ENCODE measurements around the gene GBX2. TPM values are rescaled to one million over a fixed set of nuclear protein-coding genes. Genes with fewer than 3 reads are reported as not detected.

The GBX2 gene
- total RNA-seq, 1 donor from 2014 or later, result 0.84 TPM

GRCh38 chr2:236180831-236181453 lies 12.8 kb upstream of the GBX2 start:
- Histone ChIP-seq H3K27me3 (ENCODE audit: control insufficient read depth, insufficient read depth, low read length) (peaks cover 5% of the 10 kb centered on the region), H3K4me3 (ENCODE audit: low read depth, low read length) (no peak overlapping the region), H3K36me3 (ENCODE audit: control insufficient read depth, insufficient read depth, low read length) (no peaks in the 10 kb centered on the region)
- no peak for DNase-seq (ENCODE audit: low read depth)
- peak; percentile 75 for TF ChIP-seq CTCF (IDR thresholded peaks at IDR 0.05; ENCODE audit: insufficient read depth, low read length, poor library complexity, severe bottlenecking)

GRCh38 chr2:236180076-236180816 lies 12.1 kb upstream of the GBX2 start:
- H3K4me3 ChIP-seq (ENCODE audit: low read depth, low read length), result no peak overlapping the region
- no peak for TF ChIP-seq CTCF (IDR thresholded peaks at IDR 0.05; ENCODE audit: insufficient read depth, low read length, poor library complexity, severe bottlenecking)
- H3K36me3 ChIP-seq (ENCODE audit: control insufficient read depth, insufficient read depth, low read length), result no peaks in the 10 kb centered on the region
- H3K27me3 ChIP-seq (ENCODE audit: control insufficient read depth, insufficient read depth, low read length), result peaks cover 5% of the 10 kb centered on the region
- no peak for DNase-seq (ENCODE audit: low read depth)

- no peak for TF ChIP-seq CTCF (IDR thresholded peaks at IDR 0.05; ENCODE audit: insufficient read depth, low read length, poor library complexity, severe bottlenecking)
- DNase-seq (ENCODE audit: low read depth), result no peak
- Histone ChIP-seq H3K4me3 (ENCODE audit: low read depth, low read length) (peak overlapping the region; percentile 15), H3K27me3 (ENCODE audit: control insufficient read depth, insufficient read depth, low read length) (peaks cover 8% of the 10 kb centered on the region), H3K36me3 (ENCODE audit: control insufficient read depth, insufficient read depth, low read length) (no peaks in the 10 kb centered on the region)
Measured at GRCh38 chr2:236179236-236180075, 11.3 kb upstream of the GBX2 start.

GRCh38 chr2:236178890-236179235 lies 10.7 kb upstream of the GBX2 start:
- H3K4me3 ChIP-seq (ENCODE audit: low read depth, low read length), result peak overlapping the region; percentile 47

More at GRCh38 chr2:236178890-236179235, 10.7 kb upstream of the GBX2 start:
- Histone ChIP-seq H3K36me3 (ENCODE audit: control insufficient read depth, insufficient read depth, low read length) (no peaks in the 10 kb centered on the region), H3K27me3 (ENCODE audit: control insufficient read depth, insufficient read depth, low read length) (peaks cover 14% of the 10 kb centered on the region)
- no peak for DNase-seq (ENCODE audit: low read depth)
- TF ChIP-seq CTCF (IDR thresholded peaks at IDR 0.05; ENCODE audit: insufficient read depth, low read length, poor library complexity, severe bottlenecking), result no peak

All from kidney epithelial cell (primary cell).